Upper lobe of left lung (tissue), 4 donors: ENCODE data around the gene HK1.

Experiments
- EP300 ChIP-seq, 4 donors: sonication (generic); formaldehyde crosslinking; IDR thresholded peaks; one replicate each; pipeline ENCODE4 v1.5.1; 2017; ENCODE audit warnings: antibody characterized with exemption in 4 of 4, control low read depth in 2 of 4
- POLR2A ChIP-seq, 4 donors: fragments of 450-650 bp; IDR thresholded peaks; one replicate each; pipeline ENCODE4 v1.5.1; 2016 to 2017; ENCODE audit warnings: antibody characterized with exemption in 4 of 4, mild to moderate bottlenecking in 2 of 4
- POLR2AphosphoS5 ChIP-seq, 2 donors: sonication (generic); formaldehyde crosslinking; IDR thresholded peaks; one replicate each; pipeline ENCODE4 v1.5.1; 2017; ENCODE audit warnings: antibody characterized with exemption in 2 of 2
- TF ChIP-seq, protein P1 (sequence below), 6 experiments: fragments of 450-650 bp in 4 of 6; fragments of 200-600 bp in 2 of 6; sonication (generic) in 2 of 6; IDR thresholded peaks; one replicate each; pipeline ENCODE4 v1.5.1; 2016 to 2019; ENCODE audit warnings: antibody characterized with exemption in 6 of 6

DNA sequence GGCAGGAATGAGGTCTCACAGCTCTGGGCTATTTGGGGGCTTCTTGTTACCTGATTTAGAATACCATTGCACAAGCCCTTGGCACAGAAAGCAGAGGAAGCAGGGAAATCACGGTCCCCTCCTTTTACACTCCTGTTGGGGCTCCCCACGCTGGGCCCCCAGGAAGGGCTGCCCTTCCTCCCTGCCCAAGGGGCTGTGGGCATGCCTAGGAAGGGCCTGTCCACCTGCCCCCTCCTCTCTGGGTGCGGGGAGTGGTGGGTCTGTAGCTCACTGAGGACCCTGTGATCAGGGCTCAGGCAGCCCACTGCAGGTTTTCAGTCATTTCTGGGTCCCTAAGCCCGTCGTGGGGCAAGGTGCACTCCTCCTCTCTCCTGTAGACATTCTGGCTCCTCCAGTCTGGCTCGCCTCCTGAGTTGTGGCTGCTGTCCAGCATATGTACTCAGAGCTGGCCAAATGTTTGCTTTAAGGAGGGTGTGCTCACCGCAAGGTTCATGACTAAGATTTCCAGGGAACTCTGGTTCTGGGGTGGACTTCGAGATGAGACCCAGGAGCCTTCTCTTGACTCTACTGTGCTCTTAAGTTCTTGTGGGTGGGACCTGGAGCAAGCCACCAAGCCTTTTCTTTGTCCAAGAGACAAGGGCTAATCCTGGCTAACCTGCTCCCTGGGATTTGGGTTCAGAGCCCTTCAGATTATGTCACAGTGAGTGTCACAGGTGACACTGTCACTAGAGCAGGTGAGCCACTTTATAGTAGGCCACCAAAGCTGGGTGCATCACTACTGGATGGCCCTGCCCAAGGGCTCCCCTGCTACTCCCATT lies 82.4 kb downstream of the HK1 start:
- TF ChIP-seq POLR2A (IDR thresholded peaks at IDR 0.05) = no peak
- TF ChIP-seq, protein P1, sequence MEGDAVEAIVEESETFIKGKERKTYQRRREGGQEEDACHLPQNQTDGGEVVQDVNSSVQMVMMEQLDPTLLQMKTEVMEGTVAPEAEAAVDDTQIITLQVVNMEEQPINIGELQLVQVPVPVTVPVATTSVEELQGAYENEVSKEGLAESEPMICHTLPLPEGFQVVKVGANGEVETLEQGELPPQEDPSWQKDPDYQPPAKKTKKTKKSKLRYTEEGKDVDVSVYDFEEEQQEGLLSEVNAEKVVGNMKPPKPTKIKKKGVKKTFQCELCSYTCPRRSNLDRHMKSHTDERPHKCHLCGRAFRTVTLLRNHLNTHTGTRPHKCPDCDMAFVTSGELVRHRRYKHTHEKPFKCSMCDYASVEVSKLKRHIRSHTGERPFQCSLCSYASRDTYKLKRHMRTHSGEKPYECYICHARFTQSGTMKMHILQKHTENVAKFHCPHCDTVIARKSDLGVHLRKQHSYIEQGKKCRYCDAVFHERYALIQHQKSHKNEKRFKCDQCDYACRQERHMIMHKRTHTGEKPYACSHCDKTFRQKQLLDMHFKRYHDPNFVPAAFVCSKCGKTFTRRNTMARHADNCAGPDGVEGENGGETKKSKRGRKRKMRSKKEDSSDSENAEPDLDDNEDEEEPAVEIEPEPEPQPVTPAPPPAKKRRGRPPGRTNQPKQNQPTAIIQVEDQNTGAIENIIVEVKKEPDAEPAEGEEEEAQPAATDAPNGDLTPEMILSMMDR (IDR thresholded peaks at IDR 0.05) = no peak
- TF ChIP-seq EP300 (IDR thresholded peaks at IDR 0.05) = peak in 1 of 4 donors; percentile 65
- TF ChIP-seq POLR2AphosphoS5 (IDR thresholded peaks at IDR 0.05) = peak; percentile 23 to 66
